Measurements from ENCODE around the gene DTWD2.

DNA sequence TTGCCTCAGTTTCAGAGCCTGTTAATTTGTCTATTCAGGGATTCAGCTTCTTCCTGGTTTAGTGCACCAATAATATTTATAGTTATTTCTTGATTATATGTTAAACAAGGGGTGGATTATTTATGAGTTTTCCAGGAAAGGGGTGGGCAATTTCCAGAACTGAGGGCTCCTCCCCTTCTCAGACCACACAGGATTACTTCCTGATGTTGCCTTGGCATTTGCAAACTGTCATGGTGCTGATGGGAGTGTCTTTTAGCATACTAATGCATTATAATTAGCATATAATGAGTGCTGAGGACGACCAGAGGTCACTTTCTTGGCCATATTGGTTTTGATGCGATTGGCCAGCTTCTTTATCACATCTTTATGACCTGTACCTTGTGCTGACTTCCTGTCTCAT lies 6.2 kb upstream of the DTWD2 start:
- TF ChIP-seq CTCF (IDR thresholded peaks at IDR 0.05; ENCODE audit: low read depth, low read length) (no peak), EZH2phosphoT487 (IDR thresholded peaks at IDR 0.05; ENCODE audit: low read depth) (no peak)

Measured in OCI-LY3 (cell line).